GM18867 (cell line): ENCODE data around the gene BEAN1.

ENCODE experiments used
- ATAC-seq: cut with Tn5 transposase; IDR thresholded peaks from one replicate; pipeline ENCODE4 v1.9.1; 2021; ENCODE audit warnings: mild to moderate bottlenecking, moderate library complexity; ENCODE audit not compliant: unreplicated experiment

BEAN1 gene

GRCh38 chr16:66517586-66518263, 90.6 kb downstream of the BEAN1 start:
- ATAC-seq, result no peak

DNA sequence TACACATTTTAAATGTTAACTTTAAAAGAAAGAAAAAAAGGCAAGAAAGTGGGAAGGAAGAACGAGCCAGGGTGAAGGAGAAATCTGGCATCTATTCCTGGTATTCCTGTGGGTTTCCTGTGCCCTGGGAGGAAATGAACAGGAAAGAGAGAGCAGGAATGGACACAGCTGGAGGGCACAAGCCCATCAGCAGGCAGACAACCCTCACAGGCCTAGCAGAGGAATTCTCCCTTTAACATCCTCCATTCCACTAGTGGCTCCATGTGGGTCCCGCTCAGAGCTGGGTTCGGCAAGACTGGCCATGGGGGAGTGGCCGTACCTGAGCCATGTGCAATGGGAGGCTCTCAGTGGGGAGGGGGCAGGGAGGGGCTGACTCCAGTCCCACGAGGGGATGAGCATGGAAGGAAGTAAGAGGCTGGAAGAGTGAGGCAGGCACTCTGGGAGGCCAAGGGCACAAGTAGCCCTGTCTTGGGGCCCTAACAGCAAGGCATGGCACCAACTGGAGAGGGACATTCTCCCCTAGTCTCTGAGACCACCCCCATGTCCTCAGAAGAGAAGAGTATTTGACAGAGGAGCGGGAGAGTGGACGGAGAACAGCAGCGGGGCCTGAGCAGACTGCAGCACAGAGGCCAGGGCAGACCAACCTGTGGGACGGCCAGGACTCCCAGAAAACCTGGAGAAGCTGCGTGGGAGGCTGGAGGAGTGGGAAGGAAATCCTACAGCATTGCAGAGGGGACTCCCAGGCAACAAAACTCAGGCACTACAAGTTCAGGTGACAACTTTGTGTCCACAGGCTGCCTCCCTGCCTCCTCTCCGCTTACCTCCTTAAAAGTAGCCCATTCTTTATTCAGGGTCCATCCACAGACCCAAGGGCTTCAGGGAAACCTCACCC, 92.6 kb downstream of the BEAN1 start:
- ATAC-seq, result no peak

- ATAC-seq, result no peak
Observed at GRCh38 chr16:66520406-66521170, 93.5 kb downstream of the BEAN1 start.

DNA sequence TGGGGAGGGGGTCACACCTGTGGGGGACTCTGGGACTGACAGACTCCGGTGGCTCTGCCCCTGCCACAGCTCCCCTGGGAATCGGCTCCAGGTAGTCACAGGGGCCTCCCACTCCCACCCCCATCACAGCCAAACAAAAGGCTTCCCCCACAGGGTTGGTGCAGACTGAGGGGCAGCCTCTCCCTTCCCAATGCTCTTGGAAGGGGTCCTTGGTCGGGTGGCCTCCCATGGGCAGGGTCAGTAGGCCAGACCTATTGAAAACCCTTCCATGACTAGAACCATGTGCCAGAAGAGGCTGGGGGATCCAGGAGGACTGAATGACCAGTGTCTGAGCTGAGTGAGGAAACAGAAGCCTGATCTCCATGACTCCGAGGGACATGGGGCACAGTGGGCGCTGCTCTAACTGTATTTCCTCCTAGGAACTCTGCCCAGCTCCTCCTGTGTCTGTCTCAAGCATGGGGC, 94.2 kb downstream of the BEAN1 start:
- no peak for ATAC-seq

- ATAC-seq, result peak; percentile 66
Observed at GRCh38 chr16:66521951-66522771, 95.1 kb downstream of the BEAN1 start.

GRCh38 chr16:66522816-66523590, 95.9 kb downstream of the BEAN1 start:
- no peak for ATAC-seq

DNA sequence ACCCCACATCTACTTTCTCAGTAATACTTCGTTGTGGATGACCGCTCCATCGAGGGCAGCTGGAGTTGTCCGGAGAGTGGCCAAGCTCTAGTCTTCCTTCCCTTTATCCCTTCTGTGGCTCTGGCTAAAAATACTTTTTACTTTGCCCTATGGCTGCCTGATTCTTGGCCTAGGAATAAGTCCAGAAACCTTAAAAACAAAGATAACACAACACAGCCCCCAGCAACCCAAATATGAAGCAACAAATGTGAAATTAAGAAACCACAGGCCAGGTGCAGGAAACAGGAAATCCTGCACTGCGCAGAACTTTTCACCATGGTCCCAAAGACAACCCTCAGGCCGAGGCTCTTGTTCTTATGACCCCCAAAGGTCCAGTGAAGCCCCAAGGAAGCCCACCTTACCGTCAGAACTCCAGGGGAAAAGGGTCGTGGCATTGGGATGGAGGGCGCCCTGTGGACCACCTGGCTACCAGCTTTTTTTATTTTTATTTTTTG, 96.8 kb downstream of the BEAN1 start:
- peak; percentile 35 for ATAC-seq

DNA sequence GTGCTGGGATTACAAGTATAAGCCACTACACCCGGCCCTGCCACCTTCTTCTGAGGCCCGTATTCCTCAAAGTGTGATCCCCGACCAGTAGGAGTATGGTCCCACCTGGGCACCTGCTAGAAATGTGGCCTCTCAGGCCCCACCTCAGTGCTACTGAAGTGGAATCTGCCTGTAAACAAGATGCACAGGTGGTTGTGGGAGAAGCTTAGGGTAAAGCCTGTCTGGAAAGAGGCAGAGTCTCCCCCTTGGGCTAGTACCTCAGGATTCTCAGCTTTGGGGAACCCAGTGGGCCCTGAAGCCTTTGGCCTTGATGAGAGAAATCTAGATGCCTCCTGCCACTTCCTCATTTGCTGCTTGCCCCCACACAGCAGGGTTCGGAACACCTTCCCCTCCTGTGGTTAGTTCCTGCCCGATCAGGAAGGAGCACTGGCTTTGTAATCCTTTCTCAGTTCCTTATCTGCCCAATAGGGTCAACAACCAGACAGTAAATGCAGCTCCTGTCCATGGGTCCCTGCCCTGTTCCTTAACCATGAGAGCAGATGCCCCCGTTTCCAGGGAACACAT, 97.6 kb downstream of the BEAN1 start:
- peak; percentile 61 for ATAC-seq

DNA sequence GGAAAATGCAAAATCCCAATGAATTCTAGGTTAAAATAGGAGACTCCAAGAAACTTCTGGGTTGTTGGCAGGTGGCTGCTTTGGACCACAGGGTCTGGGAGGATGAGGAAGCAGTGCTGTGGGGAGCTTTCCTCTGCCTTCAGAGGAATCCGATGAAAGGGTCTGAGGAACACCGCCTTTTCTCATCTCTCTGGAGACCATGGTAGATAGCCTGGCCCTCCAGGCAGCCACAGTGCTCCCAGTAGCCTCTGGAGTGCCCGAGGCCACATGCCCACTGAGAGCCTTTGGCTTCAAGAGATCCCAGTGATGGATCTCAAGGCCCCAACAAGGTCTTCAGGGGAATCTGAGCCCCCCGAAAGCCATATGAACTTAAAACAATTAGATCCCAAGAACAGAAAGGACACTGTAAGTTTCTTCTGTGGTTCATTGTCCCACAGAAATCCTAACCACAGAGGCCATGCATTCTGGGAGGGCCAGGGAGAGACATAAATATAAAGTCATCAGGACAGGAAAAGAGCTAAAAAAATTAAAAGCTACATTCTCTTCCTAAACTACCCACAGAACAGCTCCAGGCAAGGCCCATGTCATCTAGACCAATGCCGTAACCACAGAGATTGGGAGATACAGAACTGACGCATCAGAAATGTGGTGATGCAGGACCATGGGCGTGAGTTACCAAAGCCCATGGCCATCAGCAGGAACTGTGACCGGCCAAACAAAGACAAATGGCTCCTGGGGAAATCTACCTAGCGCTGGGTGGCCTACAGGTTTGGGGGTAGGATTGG, 98.5 kb downstream of the BEAN1 start:
- no peak for ATAC-seq

- ATAC-seq, result no peak
Observed at GRCh38 chr16:66528294-66528693, 101.2 kb downstream of the BEAN1 start.

- ATAC-seq, result no peak
Observed at GRCh38 chr16:66529475-66529874, 102.4 kb downstream of the BEAN1 start.
